ENCODE data around the gene PI4KA. TPM values are rescaled to one million over a fixed set of nuclear protein-coding genes. Genes with fewer than 3 reads are reported as not detected.

PI4KA gene
- total and polyA plus RNA-seq, 4 donors = 35.4 to 107 (median 50.3) TPM

GRCh38 chr22:20666560-20666959, 192.1 kb downstream of the PI4KA start:
- TF ChIP-seq CTCF (IDR thresholded peaks at IDR 0.05; ENCODE audit: control extremely low read depth, extremely low read depth) = no peak
- no peak for ATAC-seq (ENCODE audit: insufficient read depth, low FRiP score)
- 78 to 92% methylated on average over 1 of the region's 1 CpG for WGBS, 2 donors

DNA sequence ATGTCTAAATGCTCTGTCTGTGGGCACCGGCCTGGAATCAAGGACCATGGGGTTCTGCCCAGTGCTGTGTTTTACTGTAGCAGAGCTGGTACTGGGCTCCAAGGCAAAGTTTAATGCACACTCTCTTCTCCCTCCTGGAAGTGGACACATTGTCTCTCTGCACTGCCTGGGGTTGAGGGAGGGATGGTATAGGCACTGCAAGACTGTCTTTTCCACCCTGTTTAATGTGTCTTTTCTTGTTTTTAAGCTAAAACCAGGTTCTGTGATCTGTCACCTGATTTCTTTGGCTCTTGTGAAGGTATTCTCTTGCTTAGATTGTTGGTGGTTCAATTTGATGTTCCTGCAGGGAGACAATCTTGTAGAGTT, 194.0 kb downstream of the PI4KA start:
- Histone ChIP-seq H3K27me3 (ENCODE audit: control insufficient read depth in 3 of 3, insufficient read depth in 3 of 3, low read length in 2 of 3) (no peaks in the 10 kb centered on the region), H3K9ac (ENCODE audit: insufficient read depth in 1 of 2, low read length in 2 of 2) (no peak overlapping the region), H3K9me3 (ENCODE audit: control insufficient read depth in 4 of 4, insufficient read depth in 3 of 4, low read length in 3 of 4) (peaks cover 0 to 6% (median 0%) of the 10 kb centered on the region in 4 donors), H3K4me3 (no peak overlapping the region), H3K27ac (ENCODE audit: low read depth in 1 of 2, low read length in 1 of 2) (no peak overlapping the region), H3K4me1 (ENCODE audit: control insufficient read depth in 5 of 5, insufficient read depth in 5 of 5, low read length in 5 of 5) (no peaks in the 10 kb centered on the region), H3K36me3 (ENCODE audit: control insufficient read depth in 4 of 4, insufficient read depth in 4 of 4, low read length in 4 of 4) (no peaks in the 10 kb centered on the region)
- TF ChIP-seq CTCF (IDR thresholded peaks at IDR 0.05; ENCODE audit: control extremely low read depth, extremely low read depth) = no peak
- no peak for DNase-seq
- ATAC-seq (ENCODE audit: insufficient read depth, low FRiP score) = no peak
- WGBS, 2 donors = 100% methylated on average over 1 of the region's 1 CpG

More at GRCh38 chr22:20666560-20666959, 192.1 kb downstream of the PI4KA start:
- Histone ChIP-seq H3K4me3 (no peak overlapping the region), H3K36me3 (ENCODE audit: control insufficient read depth in 4 of 4, insufficient read depth in 4 of 4, low read length in 4 of 4) (no peaks in the 10 kb centered on the region), H3K9ac (ENCODE audit: insufficient read depth in 1 of 2, low read length in 2 of 2) (no peak overlapping the region), H3K27ac (ENCODE audit: low read depth in 1 of 2, low read length in 1 of 2) (no peak overlapping the region), H3K4me1 (ENCODE audit: control insufficient read depth in 5 of 5, insufficient read depth in 5 of 5, low read length in 5 of 5) (no peaks in the 10 kb centered on the region), H3K27me3 (ENCODE audit: control insufficient read depth in 3 of 3, insufficient read depth in 3 of 3, low read length in 2 of 3) (peaks cover 0 to 3% (median 2%) of the 10 kb centered on the region in 3 donors), H3K9me3 (ENCODE audit: control insufficient read depth in 4 of 4, insufficient read depth in 3 of 4, low read length in 3 of 4) (peaks cover 0 to 6% (median 0%) of the 10 kb centered on the region in 4 donors)
- DNase-seq = no peak

DNA sequence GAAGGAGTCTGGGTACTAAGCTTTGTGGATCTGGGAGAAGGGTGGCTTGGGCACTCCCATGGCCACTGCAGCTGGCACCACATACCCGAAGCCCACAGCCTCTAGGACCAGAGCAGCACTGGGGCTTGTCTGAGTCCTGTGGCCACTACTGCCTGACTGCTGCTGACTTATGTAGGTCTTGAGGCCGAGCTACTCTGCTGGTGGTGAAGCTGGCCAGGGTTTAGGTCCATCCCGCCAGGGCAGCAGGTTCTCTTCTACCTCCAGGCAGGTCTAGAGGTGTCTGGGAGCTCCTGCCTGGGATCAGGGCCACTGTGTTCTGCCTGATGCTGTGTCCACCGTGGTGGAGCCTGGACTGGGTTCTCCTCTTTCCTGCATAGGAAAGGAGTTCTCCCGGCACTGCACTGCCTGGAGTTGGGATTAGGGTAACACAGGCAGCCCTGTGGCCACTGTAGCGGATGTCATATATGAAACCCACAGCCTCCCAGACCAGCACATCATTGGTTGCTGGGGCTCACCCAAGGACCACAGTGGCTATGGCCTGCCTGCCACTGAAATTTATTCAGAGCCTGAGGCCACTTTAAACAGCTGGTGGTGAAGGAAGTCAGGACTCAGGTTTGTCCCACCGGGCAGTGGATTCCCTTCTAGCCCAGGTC, 194.5 kb downstream of the PI4KA start:
- Histone ChIP-seq H3K36me3 (ENCODE audit: control insufficient read depth in 4 of 4, insufficient read depth in 4 of 4, low read length in 4 of 4) (no peaks in the 10 kb centered on the region), H3K4me1 (ENCODE audit: control insufficient read depth in 5 of 5, insufficient read depth in 5 of 5, low read length in 5 of 5) (no peaks in the 10 kb centered on the region), H3K9me3 (ENCODE audit: control insufficient read depth in 4 of 4, insufficient read depth in 3 of 4, low read length in 3 of 4) (peaks cover 0 to 6% (median 0%) of the 10 kb centered on the region in 4 donors), H3K27me3 (ENCODE audit: control insufficient read depth in 3 of 3, insufficient read depth in 3 of 3, low read length in 2 of 3) (no peaks in the 10 kb centered on the region), H3K4me3 (no peak overlapping the region), H3K9ac (ENCODE audit: insufficient read depth in 1 of 2, low read length in 2 of 2) (no peak overlapping the region), H3K27ac (ENCODE audit: low read depth in 1 of 2, low read length in 1 of 2) (no peak overlapping the region)
- no peak for TF ChIP-seq CTCF (IDR thresholded peaks at IDR 0.05; ENCODE audit: control extremely low read depth, extremely low read depth)
- no peak for ATAC-seq (ENCODE audit: insufficient read depth, low FRiP score)
- WGBS, 2 donors = 88 to 91% methylated on average over 7 of the region's 7 CpGs
- DNase-seq = no peak

Measured in lung (tissue), 12 donors.